Brain microvascular endothelial cell (primary cell): ENCODE results near the gene MUC16.

Experiments
- DNase-seq: peaks from one replicate; pipeline ENCODE4 v3.0.0-alpha.2; 2020
- H3K27ac ChIP-seq: fragments of 250-450 bp; sonication (Bioruptor Pico); 2 replicates; pipeline ENCODE4 v1.5.1; 2020; ENCODE audit warnings: mild to moderate bottlenecking, moderate library complexity
- H3K27me3 ChIP-seq: fragments of 250-450 bp; sonication (Bioruptor Pico); replicated peaks from 2 replicates; pipeline ENCODE4 v1.5.1; 2020; ENCODE audit warnings: mild to moderate bottlenecking
- H3K36me3 ChIP-seq: fragments of 250-450 bp; sonication (Bioruptor Pico); replicated peaks from 2 replicates; pipeline ENCODE4 v1.5.1; 2020; ENCODE audit warnings: mild to moderate bottlenecking
- H3K4me3 ChIP-seq: 2 replicates; pipeline ENCODE4 v1.5.1; 2011; ENCODE audit warnings: low read depth, mild to moderate bottlenecking, control low read depth, low read length, moderate library complexity
- in situ Hi-C: cut with HindIII; loops from 2 replicates; pipeline ENCODE4 v1.10.0; 2017; ENCODE audit warnings: low sequenced_read_pairs, low pct_ligation_motif_present
- TF ChIP-seq, protein P1 (sequence below): IDR thresholded peaks from 2 replicates; pipeline ENCODE4 v1.5.1; 2011; ENCODE audit warnings: low read depth, mild to moderate bottlenecking, moderate library complexity, low read length, control low read depth, inconsistent platforms; ENCODE audit errors: missing control alignments

Gene MUC16

DNA sequence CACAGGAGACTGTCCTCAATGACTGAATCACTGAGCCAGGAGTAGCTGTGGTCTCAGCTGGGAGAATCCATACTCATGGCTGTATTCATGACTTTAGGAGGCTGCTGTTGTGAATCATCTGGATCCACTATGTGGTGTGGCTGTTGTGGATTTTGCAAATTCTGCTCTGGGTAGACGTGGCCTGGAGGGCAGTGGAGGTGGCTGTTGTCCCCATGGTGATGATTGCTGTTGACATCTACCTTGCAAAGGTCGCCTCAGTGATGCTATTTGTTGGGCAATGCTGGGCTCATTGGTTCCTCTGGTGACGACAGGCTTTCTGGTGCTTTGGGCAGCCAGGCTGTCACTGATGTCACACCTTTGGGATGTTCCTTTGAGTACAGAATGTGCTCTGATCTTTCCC is 23.9 kb downstream of the MUC16 start:
- TF ChIP-seq, protein P1, sequence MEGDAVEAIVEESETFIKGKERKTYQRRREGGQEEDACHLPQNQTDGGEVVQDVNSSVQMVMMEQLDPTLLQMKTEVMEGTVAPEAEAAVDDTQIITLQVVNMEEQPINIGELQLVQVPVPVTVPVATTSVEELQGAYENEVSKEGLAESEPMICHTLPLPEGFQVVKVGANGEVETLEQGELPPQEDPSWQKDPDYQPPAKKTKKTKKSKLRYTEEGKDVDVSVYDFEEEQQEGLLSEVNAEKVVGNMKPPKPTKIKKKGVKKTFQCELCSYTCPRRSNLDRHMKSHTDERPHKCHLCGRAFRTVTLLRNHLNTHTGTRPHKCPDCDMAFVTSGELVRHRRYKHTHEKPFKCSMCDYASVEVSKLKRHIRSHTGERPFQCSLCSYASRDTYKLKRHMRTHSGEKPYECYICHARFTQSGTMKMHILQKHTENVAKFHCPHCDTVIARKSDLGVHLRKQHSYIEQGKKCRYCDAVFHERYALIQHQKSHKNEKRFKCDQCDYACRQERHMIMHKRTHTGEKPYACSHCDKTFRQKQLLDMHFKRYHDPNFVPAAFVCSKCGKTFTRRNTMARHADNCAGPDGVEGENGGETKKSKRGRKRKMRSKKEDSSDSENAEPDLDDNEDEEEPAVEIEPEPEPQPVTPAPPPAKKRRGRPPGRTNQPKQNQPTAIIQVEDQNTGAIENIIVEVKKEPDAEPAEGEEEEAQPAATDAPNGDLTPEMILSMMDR: no peak
- Histone ChIP-seq H3K27ac (no peak overlapping the region), H3K36me3 (no peaks in the 10 kb centered on the region), H3K27me3 (no peaks in the 10 kb centered on the region), H3K4me3 (no peak overlapping the region)
- in situ Hi-C loops: no loop called here
- no peak for DNase-seq

DNA sequence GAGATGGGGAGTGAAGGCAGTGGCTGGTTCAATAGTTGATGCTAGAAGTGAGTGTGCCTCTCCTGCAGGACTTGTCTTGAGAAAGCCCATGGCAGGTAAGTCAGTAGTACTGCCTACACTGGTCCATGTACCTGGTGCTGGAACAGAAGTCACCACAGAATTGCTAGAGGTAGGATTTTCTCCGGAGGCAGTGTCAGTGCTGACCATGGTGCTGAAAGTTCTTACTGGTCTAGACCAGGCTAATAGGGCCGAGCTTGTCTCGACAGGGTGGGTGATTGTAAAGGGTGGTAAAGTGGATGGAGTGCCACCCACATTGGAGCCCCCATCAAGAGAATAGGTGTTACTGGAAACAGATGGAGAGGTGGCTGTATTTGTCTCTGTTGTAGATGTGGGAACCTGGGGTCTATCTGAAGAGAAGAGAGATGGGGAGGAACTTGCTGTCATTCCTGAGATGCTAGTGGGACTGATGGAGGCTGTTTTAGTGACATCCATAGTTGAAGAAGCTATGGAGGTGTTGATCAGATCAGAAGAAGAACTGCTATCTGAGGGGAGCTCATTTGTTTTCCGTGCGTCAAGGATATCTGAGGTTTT is 36.6 kb downstream of the MUC16 start:
- peak; percentile 2 for DNase-seq
- TF ChIP-seq, protein P1: no peak
- Histone ChIP-seq H3K36me3 (no peaks in the 10 kb centered on the region), H3K27ac (no peak overlapping the region), H3K27me3 (no peaks in the 10 kb centered on the region), H3K4me3 (no peak overlapping the region)
- in situ Hi-C loops: no loop called here

DNA sequence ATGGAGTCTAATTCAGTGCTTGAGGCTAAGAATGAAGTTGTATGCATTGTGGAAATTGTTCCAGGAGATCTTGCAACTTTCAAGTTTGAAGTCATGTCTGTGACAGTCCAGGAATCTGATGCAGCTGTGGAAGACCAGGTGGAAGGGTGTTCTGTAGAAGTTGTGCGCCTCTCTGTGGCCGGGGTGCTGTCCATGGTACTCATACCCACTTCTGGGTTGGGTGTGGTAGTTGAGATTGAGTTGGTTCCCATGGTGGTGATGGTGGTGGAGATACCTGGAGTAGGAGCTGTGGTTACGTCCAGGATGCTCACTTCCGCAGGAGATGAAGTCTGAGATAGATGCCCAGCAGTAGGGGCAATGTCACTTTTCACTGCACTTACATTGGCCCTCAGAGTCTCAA is 44.3 kb downstream of the MUC16 start:
- Histone ChIP-seq H3K4me3 (no peak overlapping the region), H3K36me3 (no peaks in the 10 kb centered on the region), H3K27ac (no peak overlapping the region), H3K27me3 (no peaks in the 10 kb centered on the region)
- in situ Hi-C loops: no loop called here
- DNase-seq: no peak
- TF ChIP-seq, protein P1: no peak
